Transverse colon (tissue), 4 donors: ENCODE measurements around the gene SARDH. TPM values are rescaled to one million over a fixed set of nuclear protein-coding genes. Genes with fewer than 3 reads are reported as not detected.

Source experiments
- DNase-seq: peaks from one replicate; pipeline ENCODE4 v3.0.0-alpha.2; 2019
- H3K27ac ChIP-seq, 4 donors: fragments of 200-600 bp; sonication (generic); 2 replicates each; pipeline ENCODE4 v1.5.1; 2016 to 2018; ENCODE audit warnings: inconsistent platforms in 4 of 4
- H3K27me3 ChIP-seq: fragments of 200-600 bp; sonication (generic); 2 replicates; pipeline ENCODE4 v1.5.1; 2017; ENCODE audit warnings: inconsistent platforms
- H3K36me3 ChIP-seq, 4 donors: fragments of 200-600 bp; sonication (generic); 2 replicates each; pipeline ENCODE4 v1.5.1; 2017 to 2019; ENCODE audit warnings: inconsistent platforms in 4 of 4
- H3K4me1 ChIP-seq, 4 donors: fragments of 200-600 bp; sonication (generic); 2 replicates each; pipeline ENCODE4 v1.5.1; 2017 to 2020; ENCODE audit warnings: inconsistent platforms in 4 of 4
- H3K4me3 ChIP-seq, 4 donors: fragments of 200-600 bp; sonication (generic); 1 replicate in 1 of 4; 2 replicates in 3 of 4; pipeline versions ENCODE4 v1.5.1 to v1.6.1; 2017 to 2019; ENCODE audit warnings: inconsistent platforms in 4 of 4
- H3K9me3 ChIP-seq, 2 donors: fragments of 200-600 bp; sonication (generic); 2 replicates each; pipeline ENCODE4 v1.5.1; 2017 to 2019; ENCODE audit warnings: inconsistent platforms in 2 of 2
- EP300 ChIP-seq: sonication (generic); formaldehyde crosslinking; IDR thresholded peaks from one replicate; pipeline ENCODE4 v1.6.1; 2017; ENCODE audit warnings: antibody characterized with exemption, low read depth
- POLR2A ChIP-seq: fragments of 450-650 bp; IDR thresholded peaks from one replicate; pipeline ENCODE4 v1.6.1; 2016; ENCODE audit warnings: antibody characterized with exemption, mild to moderate bottlenecking, moderate library complexity
- POLR2AphosphoS5 ChIP-seq, 3 donors: sonication (generic); formaldehyde crosslinking; IDR thresholded peaks; one replicate each; pipeline ENCODE4 v1.6.1; 2016; ENCODE audit warnings: antibody characterized with exemption in 3 of 3
- WGBS, 2 donors: methylation state at CpG; one replicate each; pipeline ENCODE4 v1.1.5; 2018; ENCODE audit warnings: low coverage in 1 of 2; 5-methylcytosine and 5-hydroxymethylcytosine counted together
- in situ Hi-C, 4 donors: fragments of 200-750 bp; cut with MboI; loops; one replicate each; pipeline versions ENCODE4 v1.15.0 to v1.15.1; 2017; ENCODE audit warnings: low sequenced_read_pairs in 3 of 4, low pct_ligation_motif_present in 1 of 4, low pct_unique_long_range_greater_than_20kb in 1 of 4
- intact Hi-C: fragments of 100-400 bp; cut with DNase I; formaldehyde crosslinking; loops from one replicate; pipeline ENCODE4 v1.15.1; 2023; ENCODE audit warnings: low total_unique reads
- total RNA-seq, 4 donors: library from RNA; depleted of rRNA; stranded (reverse); fragments of >200 nt; gene quantifications; one replicate each; pipeline ENCODE4 v1.1.0, GENCODE V29; 2016
- TF ChIP-seq, protein P1 (sequence below), 5 experiments: fragments of 200-600 bp in 3 of 5; fragments of 450-650 bp in 2 of 5; sonication (generic) in 3 of 5; IDR thresholded peaks; 1 replicate in 2 of 5; 2 replicates in 3 of 5; pipeline ENCODE4 v1.5.1; 2016 to 2017; ENCODE audit warnings: antibody characterized with exemption in 5 of 5, inconsistent platforms in 3 of 5, mild to moderate bottlenecking in 2 of 5, moderate library complexity in 1 of 5

SARDH gene
- total RNA-seq, 4 donors from 2014 or later, result 0.68 to 1.1 (median 0.95) TPM; not detected in 1

DNA sequence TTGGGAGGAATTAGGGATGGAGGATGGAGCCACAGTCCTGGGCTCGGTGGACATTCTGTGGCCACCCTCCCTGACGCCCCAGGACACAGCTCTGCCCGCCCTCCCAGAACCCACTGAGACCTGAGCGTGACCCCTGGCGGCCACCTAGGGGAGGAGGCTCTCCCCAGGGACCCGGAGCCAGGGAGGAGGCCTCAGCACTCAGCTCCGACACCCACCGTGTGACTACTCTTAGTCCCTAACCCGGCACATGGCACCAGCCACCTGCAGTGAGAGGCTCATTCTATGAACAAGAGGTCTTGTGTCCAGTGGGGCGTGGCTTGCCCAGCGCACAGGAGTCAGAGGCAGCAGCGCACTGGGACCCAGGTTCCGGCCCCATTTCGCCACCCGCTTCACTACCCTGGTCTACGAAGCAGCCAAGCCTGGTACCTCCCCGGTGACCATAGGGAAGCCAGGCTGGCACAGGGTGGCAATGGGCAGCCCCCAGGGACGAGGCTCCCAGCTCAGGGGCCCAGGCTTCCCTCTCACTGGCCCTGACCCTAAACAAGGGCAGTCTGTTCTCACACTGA lies 10.2 kb downstream of the SARDH start:
- Histone ChIP-seq H3K9me3 (no peaks in the 10 kb centered on the region), H3K36me3 (no peaks in the 10 kb centered on the region), H3K4me3 (no peak overlapping the region), H3K4me1 (no peaks in the 10 kb centered on the region), H3K27me3 (no peaks in the 10 kb centered on the region), H3K27ac (no peak overlapping the region)
- intact Hi-C loops (loop anchor here (1.0 to 5.0 kb wide), 2 partner anchors 28 to 196 kb away; partner anchors contain the start of gene ADAMTSL2), in situ Hi-C loops (loop anchor here in 1 of 4 donors (10.0 kb wide), 1 partner anchor 193 kb away; the partner anchor contains the start of gene ADAMTSL2)
- TF ChIP-seq EP300, result no peak
- no peak for TF ChIP-seq POLR2AphosphoS5 (IDR thresholded peaks at IDR 0.05)
- TF ChIP-seq, protein P1, sequence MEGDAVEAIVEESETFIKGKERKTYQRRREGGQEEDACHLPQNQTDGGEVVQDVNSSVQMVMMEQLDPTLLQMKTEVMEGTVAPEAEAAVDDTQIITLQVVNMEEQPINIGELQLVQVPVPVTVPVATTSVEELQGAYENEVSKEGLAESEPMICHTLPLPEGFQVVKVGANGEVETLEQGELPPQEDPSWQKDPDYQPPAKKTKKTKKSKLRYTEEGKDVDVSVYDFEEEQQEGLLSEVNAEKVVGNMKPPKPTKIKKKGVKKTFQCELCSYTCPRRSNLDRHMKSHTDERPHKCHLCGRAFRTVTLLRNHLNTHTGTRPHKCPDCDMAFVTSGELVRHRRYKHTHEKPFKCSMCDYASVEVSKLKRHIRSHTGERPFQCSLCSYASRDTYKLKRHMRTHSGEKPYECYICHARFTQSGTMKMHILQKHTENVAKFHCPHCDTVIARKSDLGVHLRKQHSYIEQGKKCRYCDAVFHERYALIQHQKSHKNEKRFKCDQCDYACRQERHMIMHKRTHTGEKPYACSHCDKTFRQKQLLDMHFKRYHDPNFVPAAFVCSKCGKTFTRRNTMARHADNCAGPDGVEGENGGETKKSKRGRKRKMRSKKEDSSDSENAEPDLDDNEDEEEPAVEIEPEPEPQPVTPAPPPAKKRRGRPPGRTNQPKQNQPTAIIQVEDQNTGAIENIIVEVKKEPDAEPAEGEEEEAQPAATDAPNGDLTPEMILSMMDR (IDR thresholded peaks at IDR 0.05), result no peak
- no peak for TF ChIP-seq POLR2A
- no peak for DNase-seq
- 87% methylated on average over 17 of the region's 18 CpGs; no CpG with 5 or more reads in 1 of the 2 donors for WGBS, 2 donors

DNA sequence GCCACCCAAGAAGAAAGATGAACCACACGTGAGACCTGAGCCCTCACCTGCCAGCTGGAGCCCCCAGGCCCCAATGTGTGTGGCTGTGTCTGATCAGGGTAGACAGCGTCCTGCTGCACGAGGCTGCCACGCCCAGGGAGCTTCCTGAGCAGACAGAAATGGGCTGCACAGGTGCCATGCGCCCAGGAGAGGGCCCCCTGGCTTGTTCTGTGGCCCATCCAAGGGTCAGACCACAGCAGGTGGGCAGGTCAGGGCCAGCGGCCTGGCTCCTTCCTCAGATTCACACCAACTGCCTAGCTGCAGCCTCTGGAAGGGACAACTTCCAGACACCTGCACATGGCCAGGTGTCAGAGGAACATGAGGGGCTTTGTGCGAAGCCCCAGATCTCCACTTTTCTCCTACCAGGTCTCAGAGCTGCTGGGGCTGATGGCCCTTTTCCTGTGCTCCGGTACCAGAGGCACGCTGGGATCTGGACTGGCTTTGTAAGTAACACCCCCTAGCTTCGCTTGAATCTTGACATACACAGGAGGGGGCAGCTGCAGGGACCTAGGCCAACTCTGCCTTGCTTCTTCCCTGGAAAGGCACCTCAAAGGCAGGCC lies 10.8 kb downstream of the SARDH start:
- Histone ChIP-seq H3K4me1 (no peaks in the 10 kb centered on the region), H3K27ac (no peak overlapping the region), H3K4me3 (no peak overlapping the region), H3K36me3 (no peaks in the 10 kb centered on the region), H3K9me3 (no peaks in the 10 kb centered on the region), H3K27me3 (no peaks in the 10 kb centered on the region)
- intact Hi-C loops, result loop anchor here (5.0 kb wide), 1 partner anchor 195 kb away; the partner anchor contains the start of gene ADAMTSL2
- 50% methylated on average over 10 of the region's 10 CpGs; no CpG with 5 or more reads in 1 of the 2 donors for WGBS, 2 donors
- TF ChIP-seq EP300 (no peak), POLR2AphosphoS5 (IDR thresholded peaks at IDR 0.05) (no peak), POLR2A (no peak)
- TF ChIP-seq, protein P1 (IDR thresholded peaks at IDR 0.05), result no peak
- no peak for DNase-seq
- in situ Hi-C loops, result loop anchor here in 1 of 4 donors (10.0 kb wide), 1 partner anchor 193 kb away; the partner anchor contains the start of gene ADAMTSL2

DNA sequence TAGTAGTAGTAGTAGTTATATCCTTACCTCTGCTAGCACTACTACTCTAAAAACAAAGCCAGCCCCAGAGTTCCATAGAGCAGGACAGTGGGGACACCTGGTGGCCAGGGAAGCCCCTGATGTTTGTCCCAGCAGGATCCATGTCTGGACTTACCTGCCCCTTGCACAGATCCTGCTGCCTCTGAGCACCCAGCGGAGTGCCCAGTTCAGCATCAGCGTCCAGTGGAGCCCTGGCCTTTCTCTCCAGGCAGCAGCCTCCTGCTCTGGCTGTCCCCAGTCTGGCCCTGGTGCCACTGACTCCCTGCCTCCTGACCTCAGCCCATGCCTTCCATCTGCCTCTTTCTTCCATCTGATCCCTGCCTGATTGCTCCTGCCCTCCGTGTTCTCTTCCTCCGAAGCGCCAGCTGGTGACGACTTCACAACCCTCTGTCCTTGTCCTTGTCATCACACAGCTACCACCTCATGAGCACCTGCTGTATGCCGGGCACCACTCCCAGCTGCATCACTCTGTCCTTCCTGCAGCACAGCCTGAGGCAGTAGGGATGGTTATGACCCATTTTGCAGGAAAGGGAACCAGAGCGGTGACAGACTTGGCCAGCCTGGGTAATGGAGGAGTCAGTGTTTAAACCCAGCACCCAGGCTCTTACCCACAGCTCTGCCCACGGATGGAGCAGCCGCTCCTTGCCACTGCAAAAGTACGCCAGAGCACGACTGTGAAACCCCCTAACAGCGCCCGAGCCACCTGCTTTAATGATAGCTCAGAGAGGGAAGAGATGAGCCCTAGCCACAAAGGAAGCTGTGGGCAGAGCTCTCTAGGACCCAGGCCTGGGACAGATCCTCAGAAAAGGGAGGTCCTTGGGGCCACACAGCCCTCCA lies 11.5 kb downstream of the SARDH start:
- H3K9me3 ChIP-seq, result no peaks in the 10 kb centered on the region
- in situ Hi-C loops, result loop anchor here in 1 of 4 donors (10.0 kb wide), 1 partner anchor 192 kb away; the partner anchor contains the start of gene ADAMTSL2
- TF ChIP-seq POLR2AphosphoS5 (IDR thresholded peaks at IDR 0.05), result no peak
- TF ChIP-seq, protein P1 (IDR thresholded peaks at IDR 0.05), result peak; percentile 22 to 51 (median 47)
- H3K27ac ChIP-seq, result no peak overlapping the region
- H3K4me3 ChIP-seq, result no peak overlapping the region
- no peaks in the 10 kb centered on the region for H3K4me1 ChIP-seq
- no peaks in the 10 kb centered on the region for H3K27me3 ChIP-seq
- DNase-seq, result peak; percentile 47
- H3K36me3 ChIP-seq, result no peaks in the 10 kb centered on the region
- WGBS, 2 donors, result 50 to 55% methylated on average over 2 to 14 of the region's 14 CpGs
- intact Hi-C loops, result loop anchor here (5.0 kb wide), 1 partner anchor 194 kb away; the partner anchor contains the start of gene ADAMTSL2

DNA sequence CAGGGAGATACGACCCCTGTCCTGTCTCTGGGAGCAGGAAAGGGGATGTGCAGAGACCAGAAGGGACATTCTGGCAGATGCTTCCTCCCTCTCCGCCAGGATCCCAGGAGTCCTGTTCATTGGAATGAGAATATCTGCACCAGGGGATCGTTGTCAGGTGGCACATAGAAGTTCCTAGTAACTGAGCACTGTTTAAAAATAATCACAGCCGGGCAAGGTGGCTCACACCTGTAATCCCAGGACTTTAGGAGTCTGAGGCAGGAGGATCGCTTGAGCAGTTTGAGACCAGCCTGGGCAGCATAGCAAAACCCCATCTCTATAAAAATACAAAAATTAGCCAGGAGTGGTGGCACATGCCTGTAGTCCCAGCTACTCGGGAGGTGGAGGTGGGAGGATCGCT lies 12.3 kb downstream of the SARDH start:
- in situ Hi-C loops (loop anchor here in 1 of 4 donors (10.0 kb wide), 1 partner anchor 191 kb away; the partner anchor contains the start of gene ADAMTSL2), intact Hi-C loops (loop anchor here (5.0 kb wide), 1 partner anchor 194 kb away; the partner anchor contains the start of gene ADAMTSL2)
- Histone ChIP-seq H3K36me3 (no peaks in the 10 kb centered on the region), H3K27ac (no peak overlapping the region), H3K4me3 (no peak overlapping the region), H3K4me1 (no peaks in the 10 kb centered on the region), H3K9me3 (no peaks in the 10 kb centered on the region), H3K27me3 (no peaks in the 10 kb centered on the region)
- 58 to 73% methylated on average over 2 to 7 of the region's 7 CpGs for WGBS, 2 donors
- TF ChIP-seq POLR2AphosphoS5 (IDR thresholded peaks at IDR 0.05), result no peak
- TF ChIP-seq EP300, result no peak
- no peak for TF ChIP-seq POLR2A
- TF ChIP-seq, protein P1 (IDR thresholded peaks at IDR 0.05), result no peak
- no peak for DNase-seq
